DMS79 treated with DMSO at 0.1 percent for 48 hours (cell line): ENCODE results near the gene GPR152.
"Not testable (repeated sequence)": the region's sequence is repeated elsewhere in the genome, so short reads cannot be mapped to it uniquely, and the experiment has no call there.

Experiments used
- DNase-seq: peaks from one replicate; lab custom pipeline; 2025; lab: John Stamatoyannopoulos, UW

Gene GPR152

GRCh38 chr11:67489203-67489884, 36.8 kb upstream of the GPR152 start:
- DNase-seq: no peak

- no peak for DNase-seq
Observed at GRCh38 chr11:67486481-67487195, 34.1 kb upstream of the GPR152 start.

- DNase-seq: not testable (repeated sequence)
Observed at GRCh38 chr11:67485873-67486361, 33.4 kb upstream of the GPR152 start.

GRCh38 chr11:67484847-67485311, 32.4 kb upstream of the GPR152 start:
- DNase-seq: no peak

- no peak for DNase-seq
Observed at GRCh38 chr11:67483831-67484665, 31.5 kb upstream of the GPR152 start.

GRCh38 chr11:67482827-67483798, 30.6 kb upstream of the GPR152 start, which contains the start of gene AIP:
AIP (plus strand) TSS chr11:67483026; CDS start chr11:67483159, 133 bp downstream.
- DNase-seq: peak; percentile 98

GRCh38 chr11:67482275-67482826, 29.8 kb upstream of the GPR152 start:
- DNase-seq: no peak

- DNase-seq: not testable (repeated sequence)
Observed at GRCh38 chr11:67477344-67478050, 25.0 kb upstream of the GPR152 start.

GRCh38 chr11:67476692-67477091, 24.2 kb upstream of the GPR152 start:
- DNase-seq: not testable (repeated sequence)

GRCh38 chr11:67472882-67473281, 20.4 kb upstream of the GPR152 start:
- DNase-seq: no peak

GRCh38 chr11:67470337-67471002, 17.9 kb upstream of the GPR152 start:
- DNase-seq: no peak

GRCh38 chr11:67469508-67469811, 16.9 kb upstream of the GPR152 start:
- DNase-seq: no peak

GRCh38 chr11:67468759-67469507, 16.4 kb upstream of the GPR152 start, which contains the start of gene TMEM134:
TMEM134 (minus strand) TSS chr11:67469251; CDS start chr11:67469192, 59 bp downstream.
- peak; percentile 79 for DNase-seq

GRCh38 chr11:67468456-67468758, 15.9 kb upstream of the GPR152 start:
- DNase-seq: no peak

GRCh38 chr11:67468056-67468455, 15.5 kb upstream of the GPR152 start:
- peak; percentile 37 for DNase-seq

- DNase-seq: no peak
Observed at GRCh38 chr11:67466962-67467771, 14.6 kb upstream of the GPR152 start.

GRCh38 chr11:67466367-67466766, 13.8 kb upstream of the GPR152 start:
- no peak for DNase-seq

GRCh38 chr11:67465530-67465929, 13.0 kb upstream of the GPR152 start:
- DNase-seq: not testable (repeated sequence)
